A549 (cell line): Measurements from ENCODE around the gene COX5A. TPM values are rescaled to one million over a fixed set of nuclear protein-coding genes. Genes with fewer than 3 reads are reported as not detected.
A peak's percentile ranks its signal among the peaks of the same experiment; 100 is the strongest.

Experiments used
- ATAC-seq, 2 experiments: fragments of 200-7000 bp in 1 of 2; fragments of >200 bp in 1 of 2; cut with Nextera tagmentation in 1 of 2; cut with Tn5 transposase in 1 of 2; 3 replicates each; pipeline versions ENCODE4 v1.8.0 to v1.9.1; 2018 to 2020; ENCODE audit warnings: mild to moderate bottlenecking in 1 of 2, moderate library complexity in 1 of 2
- CTCF ChIA-PET: fragments of 300-600 bp; sonication (Branson Sonifier 250); formaldehyde crosslinking; extraction: SDS; loops from one replicate; lab custom pipeline; 2021; ENCODE audit warnings: antibody characterized with exemption, inconsistent platforms; lab: Yijun Ruan, JAX
- POLR2A ChIA-PET: fragments of 350-600 bp; formaldehyde crosslinking; extraction: SDS; loops from one replicate; lab custom pipeline; 2021; ENCODE audit warnings: antibody characterized with exemption, inconsistent platforms; lab: Yijun Ruan, JAX
- DNase-seq, 2 experiments: peaks; one replicate each; pipeline versions ENCODE4 v3.0.0 to v3.0.0-alpha.2; 2011 to 2016; ENCODE audit warnings: low read depth in 1 of 2, low spot score in 1 of 2
- FAIRE-seq: peaks from 2 replicates; lab custom pipeline; 2011; peaks lifted over from hg19 to GRCh38; lab: Jason Lieb, UNC
- H3K27ac ChIP-seq, 2 experiments: fragments of >200 bp; sonication (Bioruptor Twin); formaldehyde crosslinking; 3 replicates each; pipeline ENCODE4 v1.5.1; 2016 to 2017
- H3K4me1 ChIP-seq: fragments of >200 bp; sonication (Bioruptor Twin); formaldehyde crosslinking; 3 replicates; pipeline ENCODE4 v1.6.1; 2016
- H3K4me2 ChIP-seq: fragments of >200 bp; sonication (Bioruptor Twin); formaldehyde crosslinking; 3 replicates; pipeline ENCODE4 v1.6.1; 2016
- H3K4me3 ChIP-seq: fragments of >200 bp; sonication (Bioruptor Twin); formaldehyde crosslinking; 3 replicates; pipeline ENCODE4 v1.5.1; 2016
- H3K9me3 ChIP-seq: fragments of >200 bp; sonication (Bioruptor Twin); formaldehyde crosslinking; 3 replicates; pipeline ENCODE4 v1.6.1; 2016
- CTCF ChIP-seq: fragments of >200 bp; sonication (Bioruptor Twin); formaldehyde crosslinking; IDR thresholded peaks from 3 replicates; pipeline ENCODE4 v1.5.1; 2016
- ELK1 ChIP-seq: fragments of 150-350 bp; IDR thresholded peaks from 2 replicates; pipeline ENCODE4 v1.6.1; 2014; ENCODE audit warnings: low read depth, mild to moderate bottlenecking, low read length
- EP300 ChIP-seq, 2 experiments: fragments of >200 bp; sonication (Bioruptor Twin); formaldehyde crosslinking; IDR thresholded peaks; 2 replicates in 1 of 2; 3 replicates in 1 of 2; pipeline ENCODE4 v1.6.1; 2016 to 2017
- FOSB ChIP-seq: fragments of 250-450 bp; sonication (Bioruptor Pico); IDR thresholded peaks from 2 replicates; pipeline ENCODE4 v1.5.0; 2020; ENCODE audit warnings: mild to moderate bottlenecking, moderate library complexity
- FOSL2 ChIP-seq, 2 experiments: fragments of 450-650 bp in 1 of 2; fragments of >200 bp in 1 of 2; sonication (Bioruptor Twin) in 1 of 2; formaldehyde crosslinking; IDR thresholded peaks; 2 replicates each; pipeline versions ENCODE4 v1.5.0 to v1.6.1; 2016 to 2020; ENCODE audit warnings: mild to moderate bottlenecking in 1 of 2, moderate library complexity in 1 of 2
- GATA3 ChIP-seq: IDR thresholded peaks from 2 replicates; pipeline ENCODE4 v1.6.1; 2012; ENCODE audit warnings: borderline replicate concordance
- HES2 ChIP-seq: fragments of >200 bp; sonication (Bioruptor Twin); formaldehyde crosslinking; IDR thresholded peaks from 2 replicates; pipeline ENCODE4 v1.6.1; 2016
- HOXA7 ChIP-seq: fragments of 250-450 bp; sonication (Bioruptor Pico); IDR thresholded peaks from 2 replicates; pipeline ENCODE4 v1.5.0; 2020; ENCODE audit warnings: mild to moderate bottlenecking, moderate library complexity
- MAZ ChIP-seq: fragments of 150-350 bp; IDR thresholded peaks from 2 replicates; pipeline ENCODE4 v1.6.1; 2014; ENCODE audit warnings: antibody characterized with exemption, low read depth, low read length, borderline replicate concordance
- MYC ChIP-seq: IDR thresholded peaks from 2 replicates; pipeline ENCODE4 v1.6.1; 2012; ENCODE audit warnings: mild to moderate bottlenecking, inconsistent platforms, low read length, improper control_type of control experiment, borderline replicate concordance
- PHF8 ChIP-seq: fragments of 200-600 bp; sonication (generic); IDR thresholded peaks from 2 replicates; pipeline ENCODE4 v1.6.1; 2016; ENCODE audit warnings: low read depth, mild to moderate bottlenecking, antibody characterized with exemption, moderate library complexity, borderline replicate concordance
- RFX5 ChIP-seq: fragments of 450-650 bp; IDR thresholded peaks from 2 replicates; pipeline ENCODE4 v1.7.1; 2014; ENCODE audit warnings: antibody characterized with exemption, mild to moderate bottlenecking, moderate library complexity
- RNF2 ChIP-seq: fragments of 200-600 bp; sonication (generic); IDR thresholded peaks from 2 replicates; pipeline ENCODE4 v1.6.1; 2016; ENCODE audit warnings: low read depth, mild to moderate bottlenecking, antibody characterized with exemption, moderate library complexity, borderline replicate concordance
- TFCP2L1 ChIP-seq: fragments of 250-450 bp; sonication (Bioruptor Pico); IDR thresholded peaks from 2 replicates; pipeline ENCODE4 v1.5.0; 2021; ENCODE audit warnings: mild to moderate bottlenecking
- ZNF302 ChIP-seq: fragments of 250-450 bp; sonication (Bioruptor Pico); IDR thresholded peaks from 2 replicates; pipeline ENCODE4 v1.9.0; 2021; ENCODE audit warnings: inconsistent platforms, mild to moderate bottlenecking, moderate library complexity
- ZSCAN20 ChIP-seq: fragments of 250-450 bp; sonication (Bioruptor Pico); IDR thresholded peaks from 2 replicates; pipeline ENCODE4 v1.8.0; 2022; ENCODE audit warnings: mild to moderate bottlenecking, moderate library complexity
- WGBS: methylation state at CpG from one replicate; pipeline ENCODE4 v1.1.6; 2017; ENCODE audit errors: missing lambda C conversion rate; 5-methylcytosine and 5-hydroxymethylcytosine counted together
- polyA plus RNA-seq, 4 experiments: library from polyadenylated mRNA; depleted of rRNA in 3 of 4; stranded (reverse); fragments of >200 nt; fragmentation: RNase III in 1 of 4; extraction: RNeasy Plus Mini Kit Qiagen cat#74134 plus additional on column Dnase treatment in 1 of 4; gene quantifications; 2 replicates in 3 of 4; 3 replicates in 1 of 4; pipeline ENCODE4 v1.2.3, GENCODE V29; 2011 to 2017
- TF ChIP-seq, protein P1 (sequence below): IDR thresholded peaks from 2 replicates; pipeline ENCODE4 v1.6.1; 2012
- TF ChIP-seq, protein P2 (sequence below): IDR thresholded peaks from 2 replicates; pipeline ENCODE4 v1.6.1; 2012; ENCODE audit warnings: low read depth, borderline replicate concordance
- TF ChIP-seq, protein P3 (sequence below): fragments of >200 bp; sonication (Bioruptor Twin); formaldehyde crosslinking; IDR thresholded peaks from 3 replicates; pipeline ENCODE4 v1.6.1; 2016

The COX5A gene
- polyA plus RNA-seq, 2 of the 4 experiments (the other 2 are of a cell fraction): 328 to 478 TPM

- 70% methylated on average over 2 of the region's 2 CpGs for WGBS
These were observed 24.8 kb upstream of the COX5A start for GRCh38 chr15:74962671-74963070.

DNA sequence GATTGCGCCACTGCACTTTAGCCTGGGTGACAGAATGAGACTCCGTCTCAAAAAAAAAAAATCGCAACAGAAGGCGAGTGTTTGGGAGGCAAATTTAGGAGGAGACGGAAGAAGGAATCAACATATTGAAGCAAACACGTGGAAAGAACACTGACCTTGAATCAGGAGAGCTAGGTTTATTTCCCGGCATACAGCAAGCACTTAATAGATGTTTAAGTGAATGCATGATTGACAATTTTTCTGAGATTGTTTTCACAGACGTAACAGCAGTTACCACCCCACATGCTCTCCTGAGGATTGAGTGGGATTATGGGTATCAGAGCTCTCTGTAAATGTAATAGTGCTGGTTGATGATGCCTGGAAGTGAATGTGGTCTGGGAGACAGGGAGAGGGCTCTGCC lies 24.3 kb upstream of the COX5A start:
- Histone ChIP-seq H3K27ac (no peak overlapping the region), H3K4me3 (no peak overlapping the region), H3K4me2 (no peak overlapping the region), H3K4me1 (peaks cover 29% of the 10 kb centered on the region), H3K9me3 (no peaks in the 10 kb centered on the region)
- FAIRE-seq (no peak), DNase-seq (no peak), ATAC-seq (no peak)
- no peak for TF ChIP-seq HOXA7 (CRISPR knock-in tag)
- TF ChIP-seq TFCP2L1 (CRISPR knock-in tag): no peak
- TF ChIP-seq GATA3: no peak
- TF ChIP-seq ZSCAN20 (CRISPR knock-in tag): no peak
- no peak for TF ChIP-seq CTCF
- no peak for TF ChIP-seq ZNF302 (CRISPR knock-in tag)
- TF ChIP-seq, protein P1, sequence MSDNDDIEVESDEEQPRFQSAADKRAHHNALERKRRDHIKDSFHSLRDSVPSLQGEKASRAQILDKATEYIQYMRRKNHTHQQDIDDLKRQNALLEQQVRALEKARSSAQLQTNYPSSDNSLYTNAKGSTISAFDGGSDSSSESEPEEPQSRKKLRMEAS: no peak
- no peak for TF ChIP-seq RFX5
- TF ChIP-seq, protein P2, sequence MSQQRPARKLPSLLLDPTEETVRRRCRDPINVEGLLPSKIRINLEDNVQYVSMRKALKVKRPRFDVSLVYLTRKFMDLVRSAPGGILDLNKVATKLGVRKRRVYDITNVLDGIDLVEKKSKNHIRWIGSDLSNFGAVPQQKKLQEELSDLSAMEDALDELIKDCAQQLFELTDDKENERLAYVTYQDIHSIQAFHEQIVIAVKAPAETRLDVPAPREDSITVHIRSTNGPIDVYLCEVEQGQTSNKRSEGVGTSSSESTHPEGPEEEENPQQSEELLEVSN: no peak
- no peak for TF ChIP-seq MYC
- TF ChIP-seq HES2: no peak
- TF ChIP-seq FOSB: no peak
- no peak for TF ChIP-seq PHF8
- TF ChIP-seq, protein P3, sequence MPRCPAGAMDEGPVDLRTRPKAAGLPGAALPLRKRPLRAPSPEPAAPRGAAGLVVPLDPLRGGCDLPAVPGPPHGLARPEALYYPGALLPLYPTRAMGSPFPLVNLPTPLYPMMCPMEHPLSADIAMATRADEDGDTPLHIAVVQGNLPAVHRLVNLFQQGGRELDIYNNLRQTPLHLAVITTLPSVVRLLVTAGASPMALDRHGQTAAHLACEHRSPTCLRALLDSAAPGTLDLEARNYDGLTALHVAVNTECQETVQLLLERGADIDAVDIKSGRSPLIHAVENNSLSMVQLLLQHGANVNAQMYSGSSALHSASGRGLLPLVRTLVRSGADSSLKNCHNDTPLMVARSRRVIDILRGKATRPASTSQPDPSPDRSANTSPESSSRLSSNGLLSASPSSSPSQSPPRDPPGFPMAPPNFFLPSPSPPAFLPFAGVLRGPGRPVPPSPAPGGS: no peak
- TF ChIP-seq ELK1: no peak
- no peak for TF ChIP-seq RNF2
- ChIA-PET POLR2A (no interaction called here), CTCF (interaction anchor here (1.0 to 7.9 kb wide), 5 partner anchors 9 to 194 kb away, joined by 3 to 54 read pairs (median 9); no protein-coding TSS in a partner anchor)
- 88% methylated on average over 8 of the region's 8 CpGs for WGBS

More at GRCh38 chr15:74962671-74963070, 24.8 kb upstream of the COX5A start:
- no peak overlapping the region for H3K4me3 ChIP-seq
- peaks cover 26% of the 10 kb centered on the region for H3K4me1 ChIP-seq
- H3K9me3 ChIP-seq: no peaks in the 10 kb centered on the region
- CTCF ChIA-PET: interaction anchor here (1.0 to 7.9 kb wide), 6 partner anchors 13 to 242 kb away, joined by 3 to 54 read pairs (median 6); no protein-coding TSS in a partner anchor
- FAIRE-seq: no peak
- no peak for TF ChIP-seq CTCF
- no peak for TF ChIP-seq FOSL2 (IDR thresholded peaks at IDR 0.05)
- TF ChIP-seq FOSL2 (CRISPR knock-in tag; IDR thresholded peaks at IDR 0.05): no peak
- TF ChIP-seq MAZ: no peak
- TF ChIP-seq TFCP2L1 (CRISPR knock-in tag): no peak
- TF ChIP-seq EP300 (IDR thresholded peaks at IDR 0.05): no peak
- no peak for DNase-seq
- POLR2A ChIA-PET: no interaction called here
- H3K27ac ChIP-seq: no peak overlapping the region
- ATAC-seq: 0 out of 6 replicates have a peak, but pooled peaks of 1 of the 2 experiments have one; percentile 5
- no peak overlapping the region for H3K4me2 ChIP-seq
